GM13977 (cell line): ENCODE results near the gene PRKCD.

ENCODE experiments used
- DNase-seq: peaks from one replicate; pipeline ENCODE4 v3.0.0; 2012; ENCODE audit warnings: low spot score
- in situ Hi-C: fragments of 300-500 bp; cut with MboI; formaldehyde crosslinking; loops from one replicate; pipeline ENCODE4 v1.12.0; 2022; ENCODE audit warnings: low sequenced_read_pairs, low pct_unique_long_range_greater_than_20kb, mixed read lengths, inconsistent platforms; ENCODE audit not compliant: unreplicated experiment
- TF ChIP-seq, protein P1 (sequence below): IDR thresholded peaks from 2 replicates; pipeline ENCODE4 v1.5.1; 2012; ENCODE audit warnings: mild to moderate bottlenecking, control low read depth; ENCODE audit not compliant: insufficient read depth; ENCODE audit errors: extremely low read depth, missing control alignments

PRKCD gene

GRCh38 chr3:53224026-53224425 lies 63.0 kb downstream of the PRKCD start:
- no peak for DNase-seq
- TF ChIP-seq, protein P1, sequence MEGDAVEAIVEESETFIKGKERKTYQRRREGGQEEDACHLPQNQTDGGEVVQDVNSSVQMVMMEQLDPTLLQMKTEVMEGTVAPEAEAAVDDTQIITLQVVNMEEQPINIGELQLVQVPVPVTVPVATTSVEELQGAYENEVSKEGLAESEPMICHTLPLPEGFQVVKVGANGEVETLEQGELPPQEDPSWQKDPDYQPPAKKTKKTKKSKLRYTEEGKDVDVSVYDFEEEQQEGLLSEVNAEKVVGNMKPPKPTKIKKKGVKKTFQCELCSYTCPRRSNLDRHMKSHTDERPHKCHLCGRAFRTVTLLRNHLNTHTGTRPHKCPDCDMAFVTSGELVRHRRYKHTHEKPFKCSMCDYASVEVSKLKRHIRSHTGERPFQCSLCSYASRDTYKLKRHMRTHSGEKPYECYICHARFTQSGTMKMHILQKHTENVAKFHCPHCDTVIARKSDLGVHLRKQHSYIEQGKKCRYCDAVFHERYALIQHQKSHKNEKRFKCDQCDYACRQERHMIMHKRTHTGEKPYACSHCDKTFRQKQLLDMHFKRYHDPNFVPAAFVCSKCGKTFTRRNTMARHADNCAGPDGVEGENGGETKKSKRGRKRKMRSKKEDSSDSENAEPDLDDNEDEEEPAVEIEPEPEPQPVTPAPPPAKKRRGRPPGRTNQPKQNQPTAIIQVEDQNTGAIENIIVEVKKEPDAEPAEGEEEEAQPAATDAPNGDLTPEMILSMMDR = no peak
- in situ Hi-C loops = no loop called here

GRCh38 chr3:53224536-53224935 lies 63.5 kb downstream of the PRKCD start:
- in situ Hi-C loops = no loop called here
- TF ChIP-seq, protein P1 = no peak
- DNase-seq = no peak

DNA sequence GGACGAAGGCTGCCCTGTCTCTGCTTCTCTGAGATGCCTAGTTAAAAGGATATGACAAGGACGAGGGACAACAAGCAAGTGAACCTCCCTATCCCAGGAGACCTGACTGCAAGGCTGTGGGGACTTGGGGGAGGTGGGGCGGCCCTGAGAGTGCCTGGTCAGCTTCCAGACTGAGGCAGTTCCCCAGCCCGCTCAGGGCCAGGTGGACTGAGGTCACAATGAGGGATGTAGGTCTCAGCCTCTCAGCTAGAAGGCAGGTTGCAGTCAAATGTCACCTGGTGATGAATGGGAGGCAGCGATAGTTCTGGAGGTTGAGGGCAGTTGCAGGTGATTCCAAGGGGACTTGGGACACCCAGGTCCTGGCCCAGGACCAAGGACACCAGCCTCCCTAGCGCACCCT lies 64.2 kb downstream of the PRKCD start:
- no peak for DNase-seq
- in situ Hi-C loops = no loop called here
- TF ChIP-seq, protein P1 = no peak

DNA sequence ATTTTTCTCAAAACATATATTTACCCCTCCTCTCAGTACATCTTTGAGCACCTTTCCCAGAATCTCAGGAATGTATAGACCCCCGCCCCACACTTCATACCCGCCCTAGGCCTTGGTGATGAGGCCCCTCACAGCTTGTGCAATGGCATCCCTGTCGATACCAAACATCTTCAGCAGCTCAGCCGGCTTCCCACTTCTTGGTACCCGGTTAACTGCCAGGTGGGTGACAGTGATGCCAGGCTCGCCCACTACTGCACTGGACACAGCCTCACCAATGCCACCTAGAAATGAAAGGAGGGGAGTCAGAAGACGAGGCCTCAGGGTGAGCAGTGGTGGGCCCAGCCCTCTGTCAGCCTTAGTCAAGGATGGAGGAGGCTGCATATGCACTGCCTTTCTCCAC lies 64.6 kb downstream of the PRKCD start:
- in situ Hi-C loops = no loop called here
- TF ChIP-seq, protein P1 = no peak
- no peak for DNase-seq

- DNase-seq = no peak
- in situ Hi-C loops = no loop called here
- TF ChIP-seq, protein P1 = no peak
Measured at GRCh38 chr3:53226142-53226840, 65.3 kb downstream of the PRKCD start.

DNA sequence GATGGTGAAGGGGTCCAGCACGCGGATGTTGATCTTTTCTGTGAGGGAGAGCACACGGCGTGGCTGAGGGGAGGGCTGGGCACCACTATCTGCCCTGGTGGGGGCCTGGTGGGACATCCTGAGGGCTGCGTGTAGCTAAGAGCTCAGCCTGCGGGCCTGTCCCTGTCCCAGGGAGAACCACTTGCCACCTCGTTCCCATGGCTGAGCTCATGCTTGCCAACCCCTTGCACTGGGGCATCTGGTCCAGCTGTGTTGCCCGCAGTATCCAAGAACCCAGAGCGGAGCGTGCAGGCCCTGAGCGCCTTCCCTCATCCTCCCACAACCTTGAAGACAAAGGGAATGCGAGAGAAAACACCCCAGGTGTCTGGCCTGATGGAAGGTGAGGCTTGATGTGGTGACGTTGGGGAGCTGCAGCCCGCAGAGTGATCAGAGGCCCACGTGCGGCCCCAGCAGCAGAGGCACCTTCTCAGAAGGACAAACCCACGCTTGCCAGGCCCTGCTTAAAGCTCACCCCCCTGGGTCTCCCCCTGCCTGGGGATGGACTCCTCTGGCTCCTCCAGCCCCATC lies 65.9 kb downstream of the PRKCD start:
- DNase-seq = no peak
- in situ Hi-C loops = no loop called here
- TF ChIP-seq, protein P1 = no peak
